SK-N-SH (cell line): ENCODE results near the gene ABCC5. TPM values are rescaled to one million over a fixed set of nuclear protein-coding genes. Genes with fewer than 3 reads are reported as not detected.

ENCODE experiments used
- CTCF ChIA-PET: fragments of 300-600, 350-600 bp; formaldehyde crosslinking; extraction: SDS; loops from one replicate; lab custom pipeline; 2021; lab: Yijun Ruan, JAX
- POLR2A ChIA-PET: fragments of 350-600 bp; sonication (Branson Sonifier 250); formaldehyde crosslinking; extraction: SDS; loops from one replicate; lab custom pipeline; 2020; ENCODE audit warnings: antibody characterized with exemption, inconsistent platforms; lab: Yijun Ruan, JAX
- DNase-seq: peaks from one replicate; pipeline ENCODE4 v3.0.0; 2012
- H2AFZ ChIP-seq: fragments of 200-600 bp; sonication (generic); 2 replicates; pipeline ENCODE4 v1.8.1; 2016; ENCODE audit warnings: antibody characterized with exemption, mild to moderate bottlenecking, low read depth
- H3F3A ChIP-seq: fragments of 200-600 bp; sonication (generic); replicated peaks from 2 replicates; pipeline ENCODE3; 2016; ENCODE audit warnings: antibody characterized with exemption, mild to moderate bottlenecking; ENCODE audit not compliant: insufficient read depth
- H3K27ac ChIP-seq, 2 experiments: fragments of 200-500 bp in 1 of 2; fragments of 200-600 bp in 1 of 2; sonication (Bioruptor generic) in 1 of 2; sonication (generic), shearing (Covaris generic) in 1 of 2; 2 replicates each; pipeline versions ENCODE4 v1.5.1 to v1.6.1; 2014 to 2016; ENCODE audit warnings: low read depth in 2 of 2, inconsistent platforms in 1 of 2, low read length in 1 of 2, mild to moderate bottlenecking in 1 of 2, mixed read lengths in 1 of 2
- H3K27me3 ChIP-seq: fragments of 200-600 bp; sonication (generic), shearing (Covaris generic); 2 replicates; pipeline ENCODE4 v1.6.1; 2016; ENCODE audit warnings: mixed run types; ENCODE audit not compliant: insufficient read depth
- H3K36me3 ChIP-seq, 2 experiments: fragments of 200-500 bp in 1 of 2; fragments of 200-600 bp in 1 of 2; sonication (Bioruptor generic) in 1 of 2; sonication (generic) in 1 of 2; replicated peaks in 1 of 2; 2 replicates each; pipeline versions ENCODE3 to v1.5.1; 2014 to 2016; ENCODE audit warnings: low read length in 1 of 2, mild to moderate bottlenecking in 1 of 2; ENCODE audit not compliant: insufficient read depth in 2 of 2, control insufficient read depth in 1 of 2
- H3K4me1 ChIP-seq, 2 experiments: fragments of 200-500 bp in 1 of 2; fragments of 200-600 bp in 1 of 2; sonication (Bioruptor generic) in 1 of 2; sonication (generic), shearing (Covaris generic) in 1 of 2; 2 replicates each; pipeline versions ENCODE4 v1.5.1 to v1.6.1; 2014 to 2016; ENCODE audit warnings: low read depth in 1 of 2, low read length in 1 of 2, mixed run types in 1 of 2; ENCODE audit not compliant: insufficient read depth in 2 of 2, control insufficient read depth in 1 of 2
- H3K4me2 ChIP-seq: fragments of 200-600 bp; sonication (generic), shearing (Covaris generic); 2 replicates; pipeline ENCODE4 v1.6.1; 2017; ENCODE audit warnings: mixed run types
- H3K4me3 ChIP-seq, 2 experiments: fragments of 200-500 bp in 1 of 2; fragments of 200-600 bp in 1 of 2; sonication (Bioruptor generic) in 1 of 2; sonication (generic), shearing (Covaris generic) in 1 of 2; 2 replicates each; pipeline versions ENCODE4 v1.5.1 to v1.8.1; 2014 to 2016; ENCODE audit warnings: low read depth in 2 of 2, inconsistent platforms in 1 of 2, low read length in 1 of 2, mild to moderate bottlenecking in 1 of 2, mixed read lengths in 1 of 2, moderate library complexity in 1 of 2
- H3K79me2 ChIP-seq: fragments of 200-600 bp; sonication (generic); 2 replicates; pipeline ENCODE4 v1.8.1; 2017; ENCODE audit warnings: mild to moderate bottlenecking; ENCODE audit not compliant: insufficient read depth
- H3K9ac ChIP-seq: fragments of 200-600 bp; sonication (generic); 2 replicates; pipeline ENCODE4 v1.6.1; 2017; ENCODE audit warnings: mixed run types
- H3K9me2 ChIP-seq: fragments of 200-600 bp; sonication (generic); 2 replicates; pipeline ENCODE4 v1.6.1; 2017; ENCODE audit warnings: mixed run types
- H3K9me3 ChIP-seq: fragments of 200-600 bp; sonication (generic); 2 replicates; pipeline ENCODE4 v1.6.1; 2017; ENCODE audit warnings: mixed run types, mild to moderate bottlenecking, moderate library complexity
- H4K20me1 ChIP-seq: fragments of 200-600 bp; sonication (generic); 2 replicates; pipeline ENCODE4 v1.6.1; 2017; ENCODE audit warnings: mild to moderate bottlenecking, mixed run types; ENCODE audit not compliant: insufficient read depth
- CHD2 ChIP-seq: fragments of 150-350 bp; IDR thresholded peaks from 2 replicates; pipeline ENCODE4 v1.6.1; 2018; ENCODE audit warnings: low read length; ENCODE audit not compliant: partially characterized antibody
- ELF1 ChIP-seq: IDR thresholded peaks from 2 replicates; pipeline ENCODE4 v1.4.0; 2012
- FOSL2 ChIP-seq: IDR thresholded peaks from 2 replicates; pipeline ENCODE4 v1.4.0; 2012; ENCODE audit warnings: low read depth, mild to moderate bottlenecking, moderate library complexity, borderline replicate concordance
- FOXJ3 ChIP-seq: sonication (generic); formaldehyde crosslinking; IDR thresholded peaks from 2 replicates; pipeline ENCODE4 v1.5.1; 2020; ENCODE audit warnings: mild to moderate bottlenecking, missing genetic modification reagents
- FOXM1 ChIP-seq: IDR thresholded peaks from 2 replicates; pipeline ENCODE4 v1.4.0; 2012; ENCODE audit warnings: low read depth, mild to moderate bottlenecking
- JUND ChIP-seq: IDR thresholded peaks from 2 replicates; pipeline ENCODE4 v1.4.0; 2012
- MEF2A ChIP-seq: IDR thresholded peaks from 2 replicates; pipeline ENCODE4 v1.4.0; 2012; ENCODE audit warnings: low read depth, borderline replicate concordance
- MXI1 ChIP-seq: IDR thresholded peaks from 2 replicates; pipeline ENCODE4 v1.6.1; 2012; ENCODE audit warnings: mild to moderate bottlenecking, low read depth, low read length, improper control_type of control experiment
- NFIC ChIP-seq: IDR thresholded peaks from 2 replicates; pipeline ENCODE4 v1.4.0; 2012; ENCODE audit warnings: borderline replicate concordance
- NRF1 ChIP-seq: IDR thresholded peaks from 2 replicates; pipeline ENCODE4 v1.6.1; 2012; ENCODE audit warnings: low read depth, mild to moderate bottlenecking, low read length
- POLR2AphosphoS5 ChIP-seq: IDR thresholded peaks from 2 replicates; pipeline ENCODE4 v1.6.1; 2012; ENCODE audit warnings: low read depth, low read length
- RAD21 ChIP-seq: IDR thresholded peaks from 2 replicates; pipeline ENCODE4 v1.6.1; 2012; ENCODE audit warnings: mild to moderate bottlenecking, low read length
- RFX5 ChIP-seq: IDR thresholded peaks from 2 replicates; pipeline ENCODE4 v1.6.1; 2012; ENCODE audit warnings: mild to moderate bottlenecking, improper control_type of control experiment, low read length
- RXRA ChIP-seq: IDR thresholded peaks from 2 replicates; pipeline ENCODE4 v1.4.0; 2012; ENCODE audit warnings: low read depth, mild to moderate bottlenecking, borderline replicate concordance
- TAF1 ChIP-seq: IDR thresholded peaks from 2 replicates; pipeline ENCODE4 v1.6.1; 2012; ENCODE audit warnings: low read depth, mild to moderate bottlenecking, low read length, moderate library complexity, borderline replicate concordance
- TCF12 ChIP-seq: IDR thresholded peaks from 2 replicates; pipeline ENCODE4 v1.4.0; 2012
- TEAD4 ChIP-seq: IDR thresholded peaks from 2 replicates; pipeline ENCODE4 v1.4.0; 2012; ENCODE audit warnings: mild to moderate bottlenecking, borderline replicate concordance; ENCODE audit not compliant: insufficient read depth
- WGBS: methylation state at CpG from one replicate; pipeline ENCODE4 v1.1.6; 2017; ENCODE audit warnings: low lambda C conversion rate; 5-methylcytosine and 5-hydroxymethylcytosine counted together
- polyA plus RNA-seq, 3 experiments: library from polyadenylated mRNA; depleted of rRNA; stranded (reverse); fragments of >200 nt; gene quantifications; 2 replicates each; pipeline ENCODE4 v1.2.3, GENCODE V29; 2012
- TF ChIP-seq, protein P1 (sequence below): IDR thresholded peaks from 2 replicates; pipeline ENCODE4 v1.4.0; 2012; ENCODE audit warnings: low read depth, borderline replicate concordance
- TF ChIP-seq, protein P2 (sequence below): fragments of 150-350 bp; IDR thresholded peaks from 2 replicates; pipeline ENCODE4 v1.6.1; 2017; ENCODE audit warnings: antibody characterized with exemption, low read length, low read depth, borderline replicate concordance
- TF ChIP-seq, protein P3 (sequence below): IDR thresholded peaks from 2 replicates; pipeline ENCODE4 v1.4.0; 2012; ENCODE audit warnings: low read depth

Gene ABCC5
- polyA plus RNA-seq, 1 of the 3 experiments (the other 2 are of a cell fraction): 25.9 TPM

DNA sequence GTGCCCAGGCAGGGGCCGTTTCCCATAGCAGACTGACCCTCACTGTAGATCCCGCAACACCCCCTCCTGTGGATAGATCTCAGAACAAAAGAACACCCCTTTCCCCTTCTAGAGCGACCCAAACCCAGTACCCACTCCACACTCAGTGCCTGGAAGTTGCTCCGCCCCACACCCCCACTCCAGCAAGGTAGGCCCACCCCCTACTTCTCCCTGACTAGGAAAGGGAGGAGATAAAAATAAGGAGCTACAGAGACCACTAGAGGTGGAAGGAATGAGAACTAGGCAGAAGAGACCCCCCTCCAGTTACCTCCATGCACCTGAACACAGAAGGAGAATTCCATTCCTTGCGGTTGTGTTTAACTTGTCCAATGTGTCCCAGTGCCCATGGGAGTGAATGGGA lies 102.8 kb downstream of the ABCC5 start:
- WGBS: 84% methylated on average over 5 of the region's 5 CpGs
- Histone ChIP-seq H3K27me3 (no peaks in the 10 kb centered on the region), H3K4me3 (no peak overlapping the region), H4K20me1 (no peaks in the 10 kb centered on the region), H3K79me2 (no peaks in the 10 kb centered on the region), H2AFZ (no peak overlapping the region), H3K4me2 (no peak overlapping the region), H3K36me3 (peaks cover 0 to 2% of the 10 kb centered on the region in 2 experiments), H3K9me3 (no peaks in the 10 kb centered on the region), H3K9ac (no peak overlapping the region), H3K4me1 (no peaks in the 10 kb centered on the region), H3K9me2 (no peaks in the 10 kb centered on the region), H3F3A (no peaks in the 10 kb centered on the region), H3K27ac (no peak overlapping the region)
- no peak for DNase-seq
- TF ChIP-seq NRF1 (no peak), NFIC (no peak)
- TF ChIP-seq, protein P1, sequence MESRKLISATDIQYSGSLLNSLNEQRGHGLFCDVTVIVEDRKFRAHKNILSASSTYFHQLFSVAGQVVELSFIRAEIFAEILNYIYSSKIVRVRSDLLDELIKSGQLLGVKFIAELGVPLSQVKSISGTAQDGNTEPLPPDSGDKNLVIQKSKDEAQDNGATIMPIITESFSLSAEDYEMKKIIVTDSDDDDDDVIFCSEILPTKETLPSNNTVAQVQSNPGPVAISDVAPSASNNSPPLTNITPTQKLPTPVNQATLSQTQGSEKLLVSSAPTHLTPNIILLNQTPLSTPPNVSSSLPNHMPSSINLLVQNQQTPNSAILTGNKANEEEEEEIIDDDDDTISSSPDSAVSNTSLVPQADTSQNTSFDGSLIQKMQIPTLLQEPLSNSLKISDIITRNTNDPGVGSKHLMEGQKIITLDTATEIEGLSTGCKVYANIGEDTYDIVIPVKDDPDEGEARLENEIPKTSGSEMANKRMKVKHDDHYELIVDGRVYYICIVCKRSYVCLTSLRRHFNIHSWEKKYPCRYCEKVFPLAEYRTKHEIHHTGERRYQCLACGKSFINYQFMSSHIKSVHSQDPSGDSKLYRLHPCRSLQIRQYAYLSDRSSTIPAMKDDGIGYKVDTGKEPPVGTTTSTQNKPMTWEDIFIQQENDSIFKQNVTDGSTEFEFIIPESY: no peak
- ChIA-PET CTCF (interaction anchor here (1.0 to 2.3 kb wide), 3 partner anchors 10 to 335 kb away, joined by 3 to 10 read pairs (median 6); no protein-coding TSS in a partner anchor), POLR2A (no interaction called here)

DNA sequence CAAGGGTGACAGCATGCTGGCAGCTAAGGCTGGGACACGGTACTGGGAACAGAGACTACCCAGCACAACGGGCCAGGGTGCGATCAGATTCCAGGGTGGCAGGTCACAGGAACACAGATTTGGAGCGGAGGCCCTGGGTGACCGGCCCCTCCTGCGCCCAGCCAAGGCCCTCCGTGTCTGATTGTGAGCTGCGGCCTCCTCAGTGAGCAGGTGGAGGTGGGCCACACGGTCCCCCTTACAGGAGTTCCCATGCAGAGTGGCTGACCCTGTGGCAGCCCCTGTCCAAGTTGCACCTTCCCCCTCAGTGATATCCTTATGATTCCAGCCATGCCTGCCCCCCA lies 104.1 kb downstream of the ABCC5 start:
- ChIA-PET POLR2A (no interaction called here), CTCF (interaction anchor here (0.9 kb wide), 1 partner anchor 10 kb away, joined by 5 read pairs; no protein-coding TSS in a partner anchor)
- H3K27ac ChIP-seq: no peak overlapping the region
- WGBS: no CpG with 5 or more reads among the region's 9 CpGs
- H3F3A ChIP-seq: no peaks in the 10 kb centered on the region
- H3K9ac ChIP-seq: no peak overlapping the region
- no peaks in the 10 kb centered on the region for H3K79me2 ChIP-seq
- H3K36me3 ChIP-seq: no peaks in the 10 kb centered on the region
- H3K9me3 ChIP-seq: no peaks in the 10 kb centered on the region
- TF ChIP-seq RXRA (no peak), TCF12 (no peak), POLR2AphosphoS5 (no peak), FOXM1 (no peak), FOSL2 (no peak), JUND (no peak), NFIC (no peak), ELF1 (no peak), TAF1 (no peak), MXI1 (no peak), TEAD4 (no peak), MEF2A (no peak), CHD2 (no peak), RFX5 (no peak), RAD21 (no peak), FOXJ3 (CRISPR knock-in tag) (no peak)
- TF ChIP-seq, protein P2, sequence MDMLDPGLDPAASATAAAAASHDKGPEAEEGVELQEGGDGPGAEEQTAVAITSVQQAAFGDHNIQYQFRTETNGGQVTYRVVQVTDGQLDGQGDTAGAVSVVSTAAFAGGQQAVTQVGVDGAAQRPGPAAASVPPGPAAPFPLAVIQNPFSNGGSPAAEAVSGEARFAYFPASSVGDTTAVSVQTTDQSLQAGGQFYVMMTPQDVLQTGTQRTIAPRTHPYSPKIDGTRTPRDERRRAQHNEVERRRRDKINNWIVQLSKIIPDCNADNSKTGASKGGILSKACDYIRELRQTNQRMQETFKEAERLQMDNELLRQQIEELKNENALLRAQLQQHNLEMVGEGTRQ: no peak
- TF ChIP-seq, protein P1: no peak
- TF ChIP-seq, protein P3, sequence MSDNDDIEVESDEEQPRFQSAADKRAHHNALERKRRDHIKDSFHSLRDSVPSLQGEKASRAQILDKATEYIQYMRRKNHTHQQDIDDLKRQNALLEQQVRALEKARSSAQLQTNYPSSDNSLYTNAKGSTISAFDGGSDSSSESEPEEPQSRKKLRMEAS: no peak
- H4K20me1 ChIP-seq: no peaks in the 10 kb centered on the region
- H3K27me3 ChIP-seq: no peaks in the 10 kb centered on the region
- no peaks in the 10 kb centered on the region for H3K9me2 ChIP-seq
- H3K4me1 ChIP-seq: no peaks in the 10 kb centered on the region
- H2AFZ ChIP-seq: no peak overlapping the region
- H3K4me3 ChIP-seq: no peak overlapping the region
- no peak overlapping the region for H3K4me2 ChIP-seq
- DNase-seq: no peak
